Midbrain (tissue), 1 donor: Measurements from ENCODE around the gene LYPD8.

ENCODE experiments used
- DNase-seq: peaks from one replicate; lab custom pipeline; 2025; lab: John Stamatoyannopoulos, UW

Gene LYPD8

GRCh38 chr1:248699099-248699498 is 56.5 kb downstream of the LYPD8 start:
- no peak for DNase-seq

GRCh38 chr1:248697907-248698306 is 57.7 kb downstream of the LYPD8 start:
- no peak for DNase-seq

GRCh38 chr1:248696774-248697173 is 58.8 kb downstream of the LYPD8 start:
- no peak for DNase-seq

GRCh38 chr1:248696261-248696660 is 59.3 kb downstream of the LYPD8 start:
- DNase-seq, result no peak

GRCh38 chr1:248695451-248696132 is 60.0 kb downstream of the LYPD8 start:
- no peak for DNase-seq

- no peak for DNase-seq
These were observed 63.9 kb downstream of the LYPD8 start for GRCh38 chr1:248691567-248692155.
